ENCODE results near the gene YIPF4. TPM values are rescaled to one million over a fixed set of nuclear protein-coding genes. Genes with fewer than 3 reads are reported as not detected.

YIPF4 gene
- total RNA-seq, 1 experiment from 2014 or later: 60.2 TPM

- no peak overlapping the region for H3K27ac Mint-ChIP-seq (ENCODE audit: unreplicated experiment)
- no peaks in the 10 kb centered on the region for H3K36me3 Mint-ChIP-seq (ENCODE audit: insufficient read depth, unreplicated experiment)
- TF ChIP-seq, protein P1, sequence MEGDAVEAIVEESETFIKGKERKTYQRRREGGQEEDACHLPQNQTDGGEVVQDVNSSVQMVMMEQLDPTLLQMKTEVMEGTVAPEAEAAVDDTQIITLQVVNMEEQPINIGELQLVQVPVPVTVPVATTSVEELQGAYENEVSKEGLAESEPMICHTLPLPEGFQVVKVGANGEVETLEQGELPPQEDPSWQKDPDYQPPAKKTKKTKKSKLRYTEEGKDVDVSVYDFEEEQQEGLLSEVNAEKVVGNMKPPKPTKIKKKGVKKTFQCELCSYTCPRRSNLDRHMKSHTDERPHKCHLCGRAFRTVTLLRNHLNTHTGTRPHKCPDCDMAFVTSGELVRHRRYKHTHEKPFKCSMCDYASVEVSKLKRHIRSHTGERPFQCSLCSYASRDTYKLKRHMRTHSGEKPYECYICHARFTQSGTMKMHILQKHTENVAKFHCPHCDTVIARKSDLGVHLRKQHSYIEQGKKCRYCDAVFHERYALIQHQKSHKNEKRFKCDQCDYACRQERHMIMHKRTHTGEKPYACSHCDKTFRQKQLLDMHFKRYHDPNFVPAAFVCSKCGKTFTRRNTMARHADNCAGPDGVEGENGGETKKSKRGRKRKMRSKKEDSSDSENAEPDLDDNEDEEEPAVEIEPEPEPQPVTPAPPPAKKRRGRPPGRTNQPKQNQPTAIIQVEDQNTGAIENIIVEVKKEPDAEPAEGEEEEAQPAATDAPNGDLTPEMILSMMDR (IDR thresholded peaks at IDR 0.05; ENCODE audit: insufficient read depth in 1 of 2, low read depth in 1 of 2, low read length in 1 of 2, severe bottlenecking in 1 of 2, unreplicated experiment in 1 of 2): no peak
- H3K27me3 ChIP-seq (replicated peaks; ENCODE audit: control insufficient read depth, insufficient read depth, low read length): no peaks in the 10 kb centered on the region
- DNase-seq: no peak
- H3K9me3 Mint-ChIP-seq (ENCODE audit: unreplicated experiment): no peaks in the 10 kb centered on the region
- ChIA-PET CTCF (no interaction called here), POLR2A (interaction anchor here (0.6 kb wide), 1 partner anchor 258 kb away, joined by 3 read pairs; no protein-coding TSS in a partner anchor)
- H3K4me1 Mint-ChIP-seq (ENCODE audit: low read depth, unreplicated experiment): peaks cover 8% of the 10 kb centered on the region
- no peak overlapping the region for H3K4me3 ChIP-seq (ENCODE audit: low read depth, low read length)
- intact Hi-C loops (cut with micrococcal nuclease; ENCODE audit: unreplicated experiment): no loop called here
- no peaks in the 10 kb centered on the region for H3K27me3 Mint-ChIP-seq (ENCODE audit: insufficient read depth, unreplicated experiment)
- no peaks in the 10 kb centered on the region for H3K9me3 ChIP-seq
- no peaks in the 10 kb centered on the region for H3K36me3 ChIP-seq (ENCODE audit: control insufficient read depth, insufficient read depth, low read length)
- BruUV-seq (replicated peaks): no TSS peak
- H3K4me1 ChIP-seq: no peaks in the 10 kb centered on the region
- H3K4me3 Mint-ChIP-seq (ENCODE audit: unreplicated experiment): no peak overlapping the region
Observed at GRCh38 chr2:32248299-32248698, 29.4 kb upstream of the YIPF4 start.

DNA sequence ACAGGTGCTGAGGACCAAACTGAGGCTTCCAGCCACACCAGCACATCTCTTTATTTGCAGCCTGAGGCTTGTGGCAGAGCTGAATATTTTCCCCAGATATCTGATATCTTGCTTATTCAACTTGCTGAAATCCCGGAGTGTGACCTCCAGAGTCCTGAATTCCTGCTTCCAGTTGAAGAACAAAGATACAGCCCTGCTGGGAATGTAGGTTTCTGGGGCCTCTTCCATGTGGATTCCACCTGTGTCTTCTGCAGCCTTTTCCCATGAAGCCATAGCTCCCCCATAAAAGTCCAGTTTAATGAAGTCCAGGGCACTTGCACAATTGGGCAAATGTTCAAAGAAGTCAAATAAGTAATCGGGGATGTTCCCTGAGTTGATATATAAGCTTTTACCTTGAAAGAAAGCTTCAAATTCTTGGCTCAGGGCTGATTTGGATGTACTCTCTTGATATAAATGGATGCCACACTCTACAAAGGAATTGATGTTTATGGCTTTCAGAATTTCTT is 27.9 kb upstream of the YIPF4 start:
- peaks cover 8% of the 10 kb centered on the region for H3K4me1 Mint-ChIP-seq (ENCODE audit: low read depth, unreplicated experiment)
- H3K27me3 Mint-ChIP-seq (ENCODE audit: insufficient read depth, unreplicated experiment): no peaks in the 10 kb centered on the region
- no peaks in the 10 kb centered on the region for H3K36me3 Mint-ChIP-seq (ENCODE audit: insufficient read depth, unreplicated experiment)
- Histone ChIP-seq H3K4me1 (no peaks in the 10 kb centered on the region), H3K4me3 (ENCODE audit: low read depth, low read length) (no peak overlapping the region), H3K9me3 (no peaks in the 10 kb centered on the region), H3K27me3 (replicated peaks; ENCODE audit: control insufficient read depth, insufficient read depth, low read length) (no peaks in the 10 kb centered on the region), H3K36me3 (ENCODE audit: control insufficient read depth, insufficient read depth, low read length) (no peaks in the 10 kb centered on the region)
- CTCF ChIA-PET: interaction anchor here (0.6 to 1.5 kb wide), 2 partner anchors 33 to 84 kb away, joined by 3 to 7 read pairs; partner anchors contain the start of gene SLC30A6
- POLR2A ChIA-PET: no interaction called here
- H3K9me3 Mint-ChIP-seq (ENCODE audit: unreplicated experiment): no peaks in the 10 kb centered on the region
- no peak overlapping the region for H3K4me3 Mint-ChIP-seq (ENCODE audit: unreplicated experiment)
- TF ChIP-seq, protein P1 (IDR thresholded peaks at IDR 0.05; ENCODE audit: insufficient read depth in 1 of 2, low read depth in 1 of 2, low read length in 1 of 2, severe bottlenecking in 1 of 2, unreplicated experiment in 1 of 2): no peak
- H3K27ac Mint-ChIP-seq (ENCODE audit: unreplicated experiment): no peak overlapping the region
- BruUV-seq (replicated peaks): no TSS peak
- DNase-seq: no peak
- intact Hi-C loops (cut with micrococcal nuclease; ENCODE audit: unreplicated experiment): no loop called here

DNA sequence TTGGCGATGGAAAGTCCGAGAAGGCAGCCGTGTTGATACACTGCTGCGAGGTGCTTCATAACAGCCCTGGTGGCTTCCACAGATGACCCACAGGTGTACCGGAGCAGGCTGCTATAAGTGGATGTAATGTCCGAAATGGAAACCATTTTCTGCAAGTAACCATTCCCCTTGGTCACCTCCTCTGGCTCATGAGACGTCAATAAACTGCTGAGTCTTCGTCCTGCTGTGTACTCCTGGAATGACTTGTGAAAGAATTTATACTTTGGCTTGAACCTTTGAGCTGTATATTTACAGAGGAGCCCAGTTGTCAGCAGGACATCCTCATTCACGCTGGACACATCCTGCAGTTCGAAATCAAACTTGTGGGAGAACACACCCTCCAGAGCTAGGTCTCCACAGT is 27.4 kb upstream of the YIPF4 start:
- ChIA-PET POLR2A (no interaction called here), CTCF (interaction anchor here (0.6 to 1.5 kb wide), 2 partner anchors 32 to 85 kb away, joined by 3 to 7 read pairs; partner anchors contain the start of gene SLC30A6)
- BruUV-seq (replicated peaks): no TSS peak
- no peaks in the 10 kb centered on the region for H3K27me3 ChIP-seq (replicated peaks; ENCODE audit: control insufficient read depth, insufficient read depth, low read length)
- Mint-ChIP-seq H3K9me3 (ENCODE audit: unreplicated experiment) (no peaks in the 10 kb centered on the region), H3K4me1 (ENCODE audit: low read depth, unreplicated experiment) (peaks cover 8% of the 10 kb centered on the region), H3K27me3 (ENCODE audit: insufficient read depth, unreplicated experiment) (no peaks in the 10 kb centered on the region), H3K27ac (ENCODE audit: unreplicated experiment) (no peak overlapping the region), H3K4me3 (ENCODE audit: unreplicated experiment) (no peak overlapping the region), H3K36me3 (ENCODE audit: insufficient read depth, unreplicated experiment) (no peaks in the 10 kb centered on the region)
- no peak overlapping the region for H3K4me3 ChIP-seq (ENCODE audit: low read depth, low read length)
- no peaks in the 10 kb centered on the region for H3K4me1 ChIP-seq
- H3K36me3 ChIP-seq (ENCODE audit: control insufficient read depth, insufficient read depth, low read length): no peaks in the 10 kb centered on the region
- no peaks in the 10 kb centered on the region for H3K9me3 ChIP-seq
- no peak for DNase-seq
- intact Hi-C loops (cut with micrococcal nuclease; ENCODE audit: unreplicated experiment): no loop called here
- TF ChIP-seq, protein P1 (IDR thresholded peaks at IDR 0.05; ENCODE audit: insufficient read depth in 1 of 2, low read depth in 1 of 2, low read length in 1 of 2, severe bottlenecking in 1 of 2, unreplicated experiment in 1 of 2): no peak
